ENCODE data around the gene BTBD9.

DNA sequence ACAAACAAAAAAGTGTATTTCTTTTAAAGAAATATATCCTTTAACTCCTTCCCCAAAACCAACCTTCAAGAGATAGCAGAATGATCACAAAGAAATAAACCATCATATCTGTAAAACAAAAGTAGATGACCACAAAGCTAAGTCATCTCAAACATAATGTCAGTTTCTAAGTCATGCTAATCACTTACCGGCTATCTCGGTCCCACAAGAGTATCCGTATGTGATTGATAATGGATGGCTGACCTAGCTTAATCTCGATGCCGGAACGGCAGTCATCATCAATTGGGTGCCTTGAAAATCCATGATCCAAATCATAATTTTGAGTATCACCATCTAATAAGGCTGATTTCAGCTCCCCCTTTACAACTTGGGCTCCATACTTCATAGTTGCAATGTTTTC is 59.7 kb downstream of the BTBD9 start:
- TF ChIP-seq EZH2 (IDR thresholded peaks at IDR 0.05; ENCODE audit: insufficient read depth, poor library complexity, severe bottlenecking) (no peak), EZH2phosphoT487 (IDR thresholded peaks at IDR 0.05; ENCODE audit: insufficient read depth, low read depth) (no peak)

All from GM23248 (cell line).